GM18526 (cell line): ENCODE results near the gene TCTN3.
A peak's percentile ranks its signal among the peaks of the same experiment; 100 is the strongest.

Experiments used
- POLR2A ChIP-seq: IDR thresholded peaks from 3 replicates; pipeline ENCODE4 v1.6.1; 2011; ENCODE audit not compliant: insufficient read length; ENCODE audit errors: extremely low read depth

TCTN3 gene

DNA sequence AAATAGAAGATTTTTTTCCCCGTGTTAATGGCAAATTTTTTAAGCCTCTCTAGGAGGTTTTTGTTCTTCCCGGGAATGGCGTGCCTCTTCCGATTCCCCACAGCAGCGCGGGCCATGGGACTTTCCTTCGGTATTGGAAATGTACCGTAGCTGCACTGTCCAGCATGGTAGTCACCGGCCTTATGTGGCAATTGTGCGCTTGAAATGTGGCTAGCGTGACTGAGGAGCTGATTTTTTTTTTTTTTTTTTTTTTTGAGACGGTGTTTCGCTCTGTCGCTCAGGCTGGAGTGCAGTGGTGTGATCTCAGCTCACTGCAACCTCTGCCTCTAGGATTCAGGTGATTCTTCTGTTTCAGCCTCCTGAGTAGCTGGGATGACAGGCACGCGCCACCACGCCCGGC is 938 bp upstream of the TCTN3 start:
- no peak for TF ChIP-seq POLR2A

DNA sequence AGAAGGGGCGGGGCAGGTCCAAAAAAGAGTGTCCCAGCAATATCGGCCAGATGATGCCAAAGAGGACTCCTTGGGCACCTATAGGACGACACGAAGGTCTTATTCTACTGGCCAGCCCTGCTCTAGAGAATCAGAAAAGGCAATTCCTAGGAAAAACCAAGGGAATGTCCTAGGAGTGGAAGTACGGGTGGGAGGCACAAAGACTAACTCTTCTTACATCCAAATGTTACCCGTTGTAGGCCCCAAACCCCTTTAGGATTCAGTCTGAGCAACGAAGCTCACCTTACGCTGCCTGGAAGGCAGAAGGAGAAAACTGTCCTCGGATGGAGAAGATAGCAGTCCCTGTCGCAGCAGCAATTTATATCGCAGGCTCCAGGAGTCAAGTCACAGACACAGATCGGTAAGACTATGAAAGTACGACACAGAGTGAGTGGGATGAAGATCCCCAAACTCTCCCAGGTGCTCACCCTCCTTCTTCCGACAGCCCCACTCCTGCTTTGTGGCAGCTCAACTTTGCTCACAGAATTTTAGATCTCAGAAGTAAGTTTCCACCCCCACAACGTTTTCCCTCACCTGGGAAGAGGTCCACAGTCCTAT is 558 bp downstream of the TCTN3 start:
- no peak for TF ChIP-seq POLR2A

DNA sequence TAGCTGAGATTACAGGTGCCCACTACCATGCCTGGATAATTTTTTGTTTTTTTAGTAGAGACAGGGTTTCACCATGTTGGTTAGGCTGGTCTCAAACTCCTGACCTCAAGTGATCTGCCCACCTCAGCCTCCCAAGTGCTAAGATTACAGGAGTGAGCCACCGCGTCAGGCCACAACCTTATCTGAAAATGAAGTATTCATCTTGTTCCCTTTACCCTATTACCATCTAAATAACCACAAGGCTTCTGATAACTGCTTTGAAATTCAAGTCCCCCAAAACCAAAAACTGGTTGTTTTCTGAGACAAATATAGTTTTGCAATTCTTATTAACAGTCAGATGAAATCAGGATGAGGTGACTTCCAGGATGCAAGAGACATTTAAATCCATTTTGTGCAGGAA is 2.4 kb downstream of the TCTN3 start:
- no peak for TF ChIP-seq POLR2A

DNA sequence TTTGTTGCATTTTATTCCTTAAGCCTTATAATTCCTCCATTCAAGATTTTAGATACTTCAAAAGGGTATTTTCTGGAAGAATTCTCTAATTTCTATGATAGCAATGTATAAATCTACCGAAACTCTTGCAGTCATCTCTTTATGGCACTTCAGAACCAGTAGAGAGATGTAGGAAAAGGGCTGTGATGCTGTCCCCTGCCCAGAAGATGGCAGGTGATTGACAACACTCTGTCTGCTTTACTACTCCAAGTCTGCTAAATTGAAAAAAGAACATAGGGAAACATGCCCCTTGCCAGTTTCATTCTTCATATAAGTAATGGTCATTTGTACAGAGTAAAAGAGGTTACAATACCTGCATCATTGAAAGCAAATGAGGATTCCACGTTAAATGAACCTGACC is 5.1 kb downstream of the TCTN3 start:
- TF ChIP-seq POLR2A, result no peak

DNA sequence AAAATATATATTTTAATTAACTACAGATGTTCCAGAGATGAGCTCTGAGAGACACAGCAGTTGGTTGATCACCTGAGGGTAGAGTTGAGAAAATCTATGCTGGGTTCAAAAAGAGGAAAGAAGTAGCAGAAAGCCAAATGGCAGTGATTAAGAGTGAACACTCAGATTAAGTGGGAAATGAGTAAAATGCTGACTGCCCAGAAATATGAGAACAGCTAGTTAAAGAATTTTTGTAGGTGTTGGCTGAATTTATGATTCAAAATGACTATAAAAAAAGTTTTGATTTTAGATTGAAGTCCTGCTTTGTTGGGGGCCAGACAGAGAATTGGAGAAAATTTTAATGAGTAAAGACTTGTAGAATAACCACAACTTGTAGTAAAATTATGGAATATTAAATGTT is 9.8 kb downstream of the TCTN3 start:
- TF ChIP-seq POLR2A, result no peak

DNA sequence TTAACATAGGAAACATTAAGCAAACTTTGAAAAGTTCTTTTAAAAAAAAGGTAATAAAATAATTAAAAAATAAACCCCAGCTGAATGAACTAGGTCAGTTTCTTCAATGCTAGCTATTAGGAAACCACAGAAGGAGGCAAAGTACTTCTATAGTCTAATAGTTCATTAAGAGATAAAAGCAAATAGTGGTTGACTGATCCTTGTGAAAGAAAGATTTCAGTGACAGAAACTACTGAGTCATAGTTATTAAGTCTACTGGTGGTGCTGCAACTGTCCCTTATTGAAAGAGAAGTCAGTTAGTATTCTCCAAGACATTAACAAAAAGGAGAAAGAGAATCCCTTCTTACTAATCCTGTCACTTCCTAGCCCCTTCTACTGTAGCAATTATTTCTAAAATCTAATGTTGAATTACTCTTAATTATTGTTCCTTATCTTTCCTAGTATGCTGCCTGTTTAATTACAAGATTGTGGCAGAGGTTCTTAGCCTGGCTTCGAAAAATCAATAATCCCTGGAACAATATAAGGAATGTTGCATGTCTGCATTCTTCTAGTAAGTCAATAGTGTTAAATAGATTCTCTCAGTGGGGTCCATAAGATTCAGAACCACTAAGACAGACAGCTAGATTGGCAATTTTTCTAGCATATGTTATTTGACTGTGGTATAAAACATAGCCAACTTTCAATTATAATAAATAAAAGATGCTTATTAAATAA is 18.2 kb downstream of the TCTN3 start:
- no peak for TF ChIP-seq POLR2A

DNA sequence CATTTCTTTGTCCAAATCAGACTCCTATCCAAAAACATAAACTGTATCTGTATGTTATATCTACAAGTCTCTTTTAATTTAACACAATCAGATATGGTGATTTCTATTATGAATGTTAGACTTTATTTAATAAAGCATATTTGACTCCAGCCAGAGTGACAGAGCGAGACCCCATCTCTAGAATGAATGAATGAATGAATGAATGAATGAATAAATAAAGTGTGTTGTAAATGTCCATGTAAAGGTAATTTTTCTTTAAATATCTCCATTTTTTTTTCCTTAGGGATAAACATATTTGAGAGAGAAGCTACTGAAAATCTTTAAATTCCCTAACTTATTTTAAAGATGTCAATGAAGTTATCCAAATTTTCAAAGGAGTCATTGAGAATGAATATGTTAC is 19.1 kb downstream of the TCTN3 start:
- no peak for TF ChIP-seq POLR2A

DNA sequence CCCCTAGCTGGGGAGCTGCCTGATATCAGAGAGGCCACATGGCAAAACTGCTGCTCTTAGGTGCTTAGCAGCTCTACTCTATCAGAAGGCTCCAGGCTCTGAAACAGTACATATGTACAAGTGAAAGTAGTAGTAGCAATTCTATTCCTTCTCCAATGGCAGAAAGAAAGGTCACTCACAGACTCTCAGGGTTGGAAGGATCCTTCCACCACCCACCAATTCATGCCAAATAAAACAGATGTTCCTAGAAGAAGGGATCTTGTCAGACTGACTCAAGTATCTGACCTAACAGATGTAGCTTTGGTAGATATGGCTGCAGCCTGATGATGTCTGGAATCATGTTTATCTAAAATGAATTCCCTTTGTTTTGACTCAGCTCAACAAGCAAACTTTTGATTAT is 29.2 kb downstream of the TCTN3 start:
- TF ChIP-seq POLR2A, result no peak

DNA sequence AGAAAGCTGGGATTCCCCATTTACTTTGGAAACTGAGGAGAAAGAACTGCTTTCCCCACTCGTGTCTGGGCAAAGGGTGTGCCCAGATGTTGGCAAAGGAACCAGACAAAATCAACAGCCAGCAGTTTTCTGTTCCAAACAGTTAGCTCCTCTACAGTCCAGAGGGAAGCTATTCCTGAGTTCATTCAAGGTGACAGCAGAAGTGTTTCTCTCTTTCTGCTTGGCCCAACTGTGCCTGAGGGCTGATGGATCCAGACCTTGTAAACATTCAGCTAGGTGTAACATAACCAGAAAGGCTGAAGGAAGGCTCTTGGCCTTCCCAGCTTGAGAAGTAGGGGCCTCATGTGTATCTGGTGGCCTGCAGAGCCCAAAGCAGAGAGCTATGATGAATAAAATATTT is 30.2 kb downstream of the TCTN3 start:
- TF ChIP-seq POLR2A, result no peak

DNA sequence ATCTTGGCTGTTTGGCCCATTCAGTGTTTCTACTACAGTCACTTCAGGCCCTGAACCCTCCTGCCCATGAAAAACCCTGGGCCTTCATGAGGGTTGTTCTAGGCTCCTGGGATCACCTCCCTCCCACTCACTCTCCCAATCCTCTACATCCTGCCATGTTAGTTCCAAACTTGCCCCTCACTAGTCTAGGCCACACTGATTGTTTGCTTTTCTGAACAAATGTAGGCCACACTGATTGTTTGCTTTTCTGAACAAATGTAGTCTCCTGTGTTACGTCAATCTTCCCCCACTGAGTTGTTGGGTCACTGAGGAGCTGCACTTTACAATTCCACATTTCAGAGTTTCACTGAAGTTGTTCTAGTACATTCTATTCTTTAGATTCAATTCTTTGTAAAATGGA is 31.9 kb downstream of the TCTN3 start:
- no peak for TF ChIP-seq POLR2A

DNA sequence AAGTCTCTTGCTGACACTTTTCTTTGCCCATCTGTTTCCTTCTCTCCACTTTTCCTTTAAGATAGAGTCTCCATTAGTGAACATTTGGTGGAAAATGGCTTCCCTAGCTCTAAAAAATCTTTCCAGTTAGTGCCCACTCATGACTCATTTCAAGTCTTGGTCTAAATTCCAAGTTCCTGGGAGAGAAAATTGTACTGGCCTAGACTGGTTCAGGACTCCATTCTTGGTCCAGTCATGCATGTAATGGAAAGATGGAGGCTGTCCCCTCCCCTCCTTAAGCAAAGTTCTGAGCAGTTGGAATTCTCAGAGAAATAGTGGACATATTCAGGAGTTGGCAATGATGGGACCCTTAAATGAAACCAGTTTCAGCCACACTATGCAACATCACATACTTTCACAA is 33.4 kb downstream of the TCTN3 start:
- no peak for TF ChIP-seq POLR2A

DNA sequence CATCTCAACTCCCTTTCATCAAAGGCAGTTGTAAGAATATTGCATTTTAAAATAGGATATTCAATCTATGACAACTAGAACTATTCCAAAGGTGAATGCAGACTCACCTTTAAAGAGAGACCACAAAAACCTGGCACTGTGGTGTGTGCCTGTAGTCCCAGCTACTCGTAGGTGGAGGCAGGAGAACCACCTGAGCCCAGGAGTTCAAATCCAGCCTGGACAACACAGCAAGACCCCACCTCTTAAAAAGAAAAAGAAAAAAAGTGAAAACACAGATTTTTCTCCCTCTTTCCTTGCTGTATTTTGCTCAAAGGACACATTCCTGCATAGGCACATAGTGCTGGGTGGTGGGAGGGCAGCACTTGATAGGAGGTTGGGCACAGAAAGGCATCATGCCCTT is 36.5 kb downstream of the TCTN3 start:
- no peak for TF ChIP-seq POLR2A

DNA sequence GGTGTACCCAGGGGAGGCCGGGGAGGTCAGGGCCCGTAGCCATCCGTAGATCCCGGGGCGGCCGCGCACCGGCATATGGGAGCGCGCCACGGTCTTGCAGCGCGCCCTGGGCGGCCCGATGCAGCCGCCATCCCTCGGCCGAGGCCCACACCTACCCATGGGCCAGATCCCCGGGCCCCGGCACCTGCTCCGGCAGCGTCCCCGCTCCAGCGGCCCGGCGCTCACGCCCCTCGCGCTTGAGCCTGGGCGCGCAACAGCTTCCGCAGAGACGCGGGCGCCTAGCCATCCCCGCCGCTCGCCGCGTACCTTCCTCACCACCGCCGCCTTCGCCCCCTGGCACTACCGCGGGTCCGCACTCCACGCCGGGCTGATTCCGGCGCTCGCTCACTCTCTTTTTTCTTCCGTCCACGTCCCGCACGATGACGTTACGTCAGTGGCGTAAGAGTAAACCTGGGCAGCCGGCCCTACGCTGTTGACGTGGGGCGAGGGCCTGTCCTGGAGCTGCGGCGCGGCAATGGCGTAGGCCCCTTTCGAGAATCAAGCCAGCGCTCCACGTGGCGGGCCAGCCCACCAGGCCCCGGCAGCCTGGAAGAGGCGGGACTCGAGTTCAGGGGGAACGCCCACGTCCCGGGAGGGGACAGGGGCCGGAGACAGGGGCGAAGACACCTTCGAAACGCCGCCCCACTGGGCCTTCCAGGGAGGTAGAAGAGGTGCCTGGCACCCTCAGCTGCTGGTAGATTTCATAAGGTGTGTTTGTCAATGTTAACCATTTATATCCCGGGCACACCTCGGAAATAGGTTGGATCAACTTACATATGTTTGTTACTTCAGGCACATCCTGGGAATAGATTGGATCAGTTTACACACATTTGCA is 37.2 kb downstream of the TCTN3 start, which contains the start of gene ALDH18A1:
Gene ALDH18A1 (minus strand): TSS at position 421 of the 874 bp plus-strand sequence. CDS start 3,334 bp downstream, outside the sequence.
- TF ChIP-seq POLR2A, result peak; percentile 73

DNA sequence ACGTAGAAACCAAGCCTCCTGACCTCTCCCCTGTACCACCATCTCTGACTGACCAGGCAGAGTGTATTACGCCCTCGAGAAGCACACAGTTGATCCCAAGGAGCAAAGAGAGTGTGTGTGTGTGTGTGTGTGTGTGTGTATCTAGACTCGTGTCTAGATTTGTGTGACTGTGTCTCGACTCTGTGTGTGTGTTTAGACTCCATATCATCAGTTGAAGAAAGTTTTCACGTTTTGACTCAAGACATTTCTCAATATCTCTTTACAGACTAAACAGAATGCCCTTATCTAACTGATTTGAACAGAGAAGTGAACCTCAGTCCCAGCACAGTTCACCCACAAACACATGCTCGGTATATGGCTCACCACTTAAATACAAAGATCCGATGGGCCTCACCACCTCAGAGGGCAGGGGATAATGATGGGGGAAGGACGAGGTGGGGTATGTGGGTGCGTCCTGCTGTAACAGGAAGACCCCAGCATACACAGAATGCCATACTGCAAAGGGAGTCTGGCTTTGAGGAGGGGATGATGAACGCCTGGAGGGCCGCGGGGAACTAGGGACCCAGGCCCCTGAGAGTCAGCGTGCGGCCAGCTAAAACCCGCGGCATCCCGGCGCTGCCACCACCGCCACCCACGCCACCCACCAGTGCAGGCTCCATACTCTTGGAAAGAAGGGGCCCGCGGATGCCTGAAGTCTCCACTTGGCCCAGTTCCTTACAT is 38.0 kb downstream of the TCTN3 start:
- TF ChIP-seq POLR2A, result no peak

DNA sequence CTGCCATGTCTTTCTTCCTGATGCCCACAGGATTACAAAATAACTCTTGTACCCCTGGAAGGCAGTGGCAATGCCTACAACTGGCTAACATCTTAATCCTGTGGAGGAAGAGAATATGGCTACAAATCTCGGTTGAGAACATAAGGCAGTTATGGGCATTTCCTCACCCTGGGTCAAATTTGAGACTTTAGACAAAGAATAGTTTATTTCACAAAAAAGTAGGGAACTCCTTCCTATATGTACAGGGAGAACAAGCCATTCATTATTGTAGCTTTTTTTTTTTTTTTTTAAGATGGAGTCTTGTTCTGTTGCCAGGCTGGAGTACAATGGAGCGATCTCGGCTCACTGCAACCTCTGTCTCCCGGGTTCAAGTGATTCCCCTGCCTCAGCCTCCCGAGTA is 39.8 kb downstream of the TCTN3 start:
- TF ChIP-seq POLR2A, result no peak
